Mesenchymal stem cell (in vitro differentiated cells and primary cell): ENCODE data around the gene DAP.

Source experiments
- DNase-seq: peaks from one replicate; pipeline ENCODE4 v3.0.0-alpha.2; 2013
- H2AFZ ChIP-seq: one replicate; pipeline ENCODE4 v1.6.1; 2013; ENCODE audit warnings: low read depth, mild to moderate bottlenecking, control low read depth, inconsistent platforms, low read length, moderate library complexity
- H2AK5ac ChIP-seq: 2 replicates; pipeline ENCODE4 v1.6.1; 2013; ENCODE audit warnings: low read length, moderate library complexity, mild to moderate bottlenecking, inconsistent platforms; ENCODE audit not compliant: severe bottlenecking
- H2BK120ac ChIP-seq: one replicate; pipeline ENCODE4 v1.6.1; 2013; ENCODE audit warnings: low read depth, mild to moderate bottlenecking, inconsistent platforms, low read length, moderate library complexity
- H2BK12ac ChIP-seq, 2 experiments: one replicate each; pipeline ENCODE4 v1.6.1; 2013; ENCODE audit warnings: inconsistent platforms in 2 of 2, low read length in 2 of 2, mild to moderate bottlenecking in 2 of 2, moderate library complexity in 2 of 2, control low read depth in 1 of 2
- H2BK15ac ChIP-seq: one replicate; pipeline ENCODE4 v1.6.1; 2013; ENCODE audit warnings: mild to moderate bottlenecking, low read depth, inconsistent platforms; ENCODE audit not compliant: poor library complexity, severe bottlenecking
- H2BK5ac ChIP-seq: 2 replicates; pipeline ENCODE4 v1.6.1; 2013; ENCODE audit warnings: low read depth, mild to moderate bottlenecking, low read length, control low read depth, inconsistent platforms; ENCODE audit not compliant: poor library complexity, severe bottlenecking
- H3K14ac ChIP-seq, 2 experiments: one replicate each; pipeline ENCODE4 v1.6.1; 2013; ENCODE audit warnings: inconsistent platforms in 2 of 2, low read length in 2 of 2, control low read depth in 1 of 2, mild to moderate bottlenecking in 1 of 2, moderate library complexity in 1 of 2
- H3K18ac ChIP-seq, 2 experiments: one replicate each; pipeline ENCODE4 v1.6.1; 2013; ENCODE audit warnings: inconsistent platforms in 2 of 2, low read length in 2 of 2, control low read depth in 1 of 2, low read depth in 1 of 2, mild to moderate bottlenecking in 1 of 2
- H3K23ac ChIP-seq, 2 experiments: one replicate each; pipeline ENCODE4 v1.6.1; 2013; ENCODE audit warnings: inconsistent platforms in 2 of 2, low read length in 2 of 2, mild to moderate bottlenecking in 2 of 2, moderate library complexity in 2 of 2, control low read depth in 1 of 2
- H3K27ac ChIP-seq: 2 replicates; pipeline ENCODE4 v1.5.1; 2013; ENCODE audit warnings: mild to moderate bottlenecking, moderate library complexity, low read length, control low read depth, inconsistent platforms; ENCODE audit not compliant: poor library complexity, severe bottlenecking
- H3K27me3 ChIP-seq, 2 experiments: 2 replicates each; pipeline versions ENCODE4 v1.6.1 to v1.7.0; 2013; ENCODE audit warnings: low read length in 2 of 2, mild to moderate bottlenecking in 2 of 2, moderate library complexity in 2 of 2, control low read depth in 1 of 2, inconsistent platforms in 1 of 2; ENCODE audit not compliant: control insufficient read depth in 1 of 2, insufficient read depth in 1 of 2
- H3K36me3 ChIP-seq, 2 experiments: 2 replicates each; pipeline versions ENCODE4 v1.6.1 to v1.7.0; 2013; ENCODE audit warnings: low read length in 2 of 2, control low read depth in 1 of 2, inconsistent platforms in 1 of 2, low read depth in 1 of 2, mild to moderate bottlenecking in 1 of 2; ENCODE audit not compliant: insufficient read depth in 2 of 2, control insufficient read depth in 1 of 2
- H3K4ac ChIP-seq, 2 experiments: one replicate each; pipeline ENCODE4 v1.6.1; 2013; ENCODE audit warnings: inconsistent platforms in 2 of 2, low read length in 2 of 2, mild to moderate bottlenecking in 2 of 2, moderate library complexity in 2 of 2, control low read depth in 1 of 2, low read depth in 1 of 2
- H3K4me1 ChIP-seq: 2 replicates; pipeline ENCODE4 v1.6.1; 2013; ENCODE audit warnings: low read depth, low read length, control low read depth; ENCODE audit not compliant: control insufficient read depth, insufficient read depth
- H3K4me2 ChIP-seq: 2 replicates; pipeline ENCODE4 v1.6.1; 2013; ENCODE audit warnings: low read length, mild to moderate bottlenecking, inconsistent platforms; ENCODE audit not compliant: poor library complexity, severe bottlenecking
- H3K4me3 ChIP-seq, 2 experiments: 2 replicates each; pipeline versions ENCODE4 v1.5.1 to v1.7.0; 2013; ENCODE audit warnings: low read length in 2 of 2, mild to moderate bottlenecking in 2 of 2, control low read depth in 1 of 2, low read depth in 1 of 2; ENCODE audit not compliant: insufficient read depth in 1 of 2
- H3K79me1 ChIP-seq: replicated peaks from 2 replicates; pipeline ENCODE4 v1.6.1; 2013; ENCODE audit warnings: mild to moderate bottlenecking, control low read depth, low read length, inconsistent platforms; ENCODE audit not compliant: poor library complexity, severe bottlenecking
- H3K9ac ChIP-seq: 2 replicates; pipeline ENCODE4 v1.7.0; 2013; ENCODE audit warnings: mild to moderate bottlenecking, low read length, moderate library complexity
- H3K9me3 ChIP-seq: 2 replicates; pipeline ENCODE4 v1.7.0; 2013; ENCODE audit warnings: mild to moderate bottlenecking, low read length; ENCODE audit not compliant: control insufficient read depth
- H4K8ac ChIP-seq: one replicate; pipeline ENCODE4 v1.6.1; 2013; ENCODE audit warnings: inconsistent platforms, mild to moderate bottlenecking, low read length, moderate library complexity
- H4K91ac ChIP-seq: one replicate; pipeline ENCODE4 v1.6.1; 2013; ENCODE audit warnings: mild to moderate bottlenecking, low read length, inconsistent platforms
- WGBS: methylation state at CpG from one replicate; pipeline ENCODE4 v1.1.7; 2013; ENCODE audit warnings: mixed read lengths; 5-methylcytosine and 5-hydroxymethylcytosine counted together

Gene DAP

DNA sequence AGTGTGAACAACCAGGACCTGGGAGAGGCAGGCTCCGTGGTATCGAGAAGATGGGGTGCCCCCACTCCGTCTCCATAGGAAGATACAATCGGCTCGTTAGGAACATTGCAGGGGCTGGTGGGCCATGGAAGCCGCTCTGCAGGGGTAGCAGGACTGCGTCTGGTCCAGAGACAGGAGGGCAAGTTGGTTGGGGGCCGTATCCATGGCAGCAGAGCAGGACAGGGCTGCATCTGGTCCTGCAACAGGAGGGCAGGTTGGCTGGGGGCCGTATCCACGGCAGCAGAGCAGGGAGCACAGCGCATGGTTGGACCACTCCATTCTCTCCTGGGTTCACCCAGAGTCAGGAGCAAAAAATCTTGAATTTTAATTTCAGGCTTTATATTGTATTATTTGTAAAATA is 99.0 kb downstream of the DAP start:
- Histone ChIP-seq H3K18ac (no peak overlapping the region), H2BK120ac (no peak overlapping the region), H4K8ac (no peak overlapping the region), H3K14ac (no peak overlapping the region), H4K91ac (no peak overlapping the region), H2BK5ac (no peak overlapping the region), H2AFZ (no peak overlapping the region), H3K79me1 (no peaks in the 10 kb centered on the region), H3K4me1 (peaks cover 5% of the 10 kb centered on the region), H3K9ac (no peak overlapping the region), H2BK12ac (no peak overlapping the region), H3K4me3 (no peak overlapping the region), H2BK15ac (no peak overlapping the region), H3K4ac (no peak overlapping the region), H3K27ac (no peak overlapping the region), H3K9me3 (no peaks in the 10 kb centered on the region), H3K23ac (no peak overlapping the region), H3K27me3 (peaks cover 0 to 30% of the 10 kb centered on the region in 2 experiments), H2AK5ac (no peak overlapping the region), H3K4me2 (no peak overlapping the region), H3K36me3 (no peaks in the 10 kb centered on the region)
- no peak for DNase-seq
- WGBS, result 89% methylated on average over 10 of the region's 11 CpGs

DNA sequence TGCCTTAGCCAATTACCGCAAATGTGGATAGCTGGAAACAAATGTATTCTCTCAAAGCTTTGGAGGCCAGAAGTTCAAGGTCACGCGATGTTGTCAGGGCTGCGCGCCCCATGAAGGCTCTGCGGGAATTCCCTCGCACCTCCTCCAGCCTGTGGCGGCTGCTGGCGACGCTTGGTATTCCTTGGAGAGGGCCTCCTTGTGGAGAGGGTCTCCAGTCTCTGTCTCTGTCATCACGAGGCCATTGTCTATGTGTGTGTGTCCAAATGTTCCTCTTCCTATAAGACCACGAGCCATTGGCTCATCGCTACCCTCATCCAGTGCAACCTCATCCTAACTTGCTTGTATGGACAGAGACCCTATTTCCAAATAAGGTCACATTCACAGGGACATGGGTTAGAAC is 99.6 kb downstream of the DAP start:
- no peak overlapping the region for H2BK15ac ChIP-seq
- H3K36me3 ChIP-seq, result peaks cover 0 to 2% of the 10 kb centered on the region in 2 experiments
- H3K9ac ChIP-seq, result no peak overlapping the region
- DNase-seq, result no peak
- H3K4me1 ChIP-seq, result peaks cover 6% of the 10 kb centered on the region
- peaks cover under 1% of the 10 kb centered on the region for H3K79me1 ChIP-seq
- H4K91ac ChIP-seq, result no peak overlapping the region
- H3K4me2 ChIP-seq, result no peak overlapping the region
- no peaks in the 10 kb centered on the region for H3K9me3 ChIP-seq
- no peak overlapping the region for H3K4ac ChIP-seq
- H2BK5ac ChIP-seq, result no peak overlapping the region
- H3K18ac ChIP-seq, result no peak overlapping the region
- no peak overlapping the region for H2AFZ ChIP-seq
- WGBS, result 97% methylated on average over 13 of the region's 13 CpGs
- no peak overlapping the region for H3K4me3 ChIP-seq
- H2BK12ac ChIP-seq, result no peak overlapping the region
- H3K27me3 ChIP-seq, result peaks cover 0 to 30% of the 10 kb centered on the region in 2 experiments
- H3K27ac ChIP-seq, result no peak overlapping the region
- H2BK120ac ChIP-seq, result no peak overlapping the region
- no peak overlapping the region for H2AK5ac ChIP-seq
- no peak overlapping the region for H4K8ac ChIP-seq
- H3K23ac ChIP-seq, result no peak overlapping the region
- H3K14ac ChIP-seq, result no peak overlapping the region

DNA sequence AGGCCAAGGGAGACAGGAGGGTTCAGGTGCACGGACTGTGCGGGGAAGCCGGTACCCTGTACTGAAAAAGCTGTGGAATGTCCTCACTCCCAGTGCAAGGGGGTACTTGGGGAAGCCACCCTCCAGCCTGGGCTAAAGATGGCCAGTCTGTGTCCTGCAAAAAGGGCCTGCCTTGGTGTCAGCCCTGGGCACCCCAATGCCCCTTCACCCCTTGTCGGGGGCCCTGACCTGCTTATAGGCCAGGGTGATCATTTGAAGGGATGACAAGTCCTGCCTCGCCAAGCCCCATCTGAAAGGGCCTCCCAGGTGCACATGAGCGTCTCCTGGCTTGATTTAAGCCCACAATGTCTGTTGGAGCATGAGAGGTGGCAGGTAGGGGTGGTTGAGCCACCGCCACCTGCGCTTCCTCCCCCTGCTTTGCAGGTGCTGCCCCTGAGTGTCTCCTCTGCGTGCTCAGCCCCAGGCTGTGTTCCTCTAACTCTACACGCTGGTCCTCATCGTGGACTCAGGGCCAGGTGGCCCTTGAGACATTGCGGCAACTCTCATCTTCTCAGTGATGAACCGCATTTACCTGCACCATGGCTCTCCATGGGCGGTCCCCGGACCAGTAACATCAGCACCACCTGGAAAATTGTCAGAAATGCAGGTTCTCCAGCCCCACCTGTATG is 100.2 kb downstream of the DAP start:
- Histone ChIP-seq H3K27ac (no peak overlapping the region), H2BK5ac (no peak overlapping the region), H3K18ac (no peak overlapping the region), H3K79me1 (peaks cover 3% of the 10 kb centered on the region), H3K4me3 (no peak overlapping the region), H2BK15ac (no peak overlapping the region), H2BK12ac (no peak overlapping the region), H3K9me3 (no peaks in the 10 kb centered on the region), H3K9ac (no peak overlapping the region), H3K14ac (no peak overlapping the region), H3K4me2 (no peak overlapping the region), H2BK120ac (no peak overlapping the region), H3K4ac (no peak overlapping the region), H4K8ac (no peak overlapping the region), H3K27me3 (peaks cover 0 to 30% of the 10 kb centered on the region in 2 experiments), H2AFZ (no peak overlapping the region), H2AK5ac (no peak overlapping the region), H4K91ac (no peak overlapping the region), H3K23ac (no peak overlapping the region), H3K36me3 (peaks cover 0 to 6% of the 10 kb centered on the region in 2 experiments), H3K4me1 (peaks cover 9% of the 10 kb centered on the region)
- no peak for DNase-seq
- 92% methylated on average over 15 of the region's 15 CpGs for WGBS

DNA sequence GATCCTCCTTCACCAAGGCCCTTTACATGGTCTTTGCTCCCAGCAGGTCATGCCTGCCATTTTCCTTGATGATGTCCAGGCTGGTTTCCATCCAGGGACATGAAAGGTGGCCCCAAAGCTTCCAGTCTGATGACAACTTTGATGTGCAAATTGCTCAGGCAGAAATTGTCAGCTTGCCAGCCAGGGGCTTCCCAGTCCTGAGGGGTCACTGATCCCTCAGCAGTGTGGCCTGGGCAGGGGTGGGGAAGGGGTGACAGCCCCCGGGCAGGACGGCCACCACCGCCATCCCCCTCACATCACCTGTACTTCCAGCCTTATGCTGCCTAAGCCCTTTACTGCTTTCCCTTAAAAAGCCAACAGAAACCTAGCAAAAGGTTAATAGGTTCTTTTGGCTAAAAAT is 100.9 kb downstream of the DAP start:
- no peak overlapping the region for H3K27ac ChIP-seq
- no peak overlapping the region for H2BK120ac ChIP-seq
- H2BK5ac ChIP-seq, result no peak overlapping the region
- H3K4me2 ChIP-seq, result no peak overlapping the region
- H3K14ac ChIP-seq, result no peak overlapping the region
- H3K36me3 ChIP-seq, result peaks cover 5 to 13% of the 10 kb centered on the region in 2 experiments
- H3K4me1 ChIP-seq, result peaks cover 9% of the 10 kb centered on the region
- no peak overlapping the region for H2AK5ac ChIP-seq
- H3K4me3 ChIP-seq, result no peak overlapping the region
- H3K9ac ChIP-seq, result no peak overlapping the region
- DNase-seq, result no peak
- no peak overlapping the region for H4K8ac ChIP-seq
- no peak overlapping the region for H3K4ac ChIP-seq
- no peak overlapping the region for H2BK15ac ChIP-seq
- WGBS, result no CpG with 5 or more reads among the region's 3 CpGs
- no peaks in the 10 kb centered on the region for H3K9me3 ChIP-seq
- no peak overlapping the region for H3K18ac ChIP-seq
- no peak overlapping the region for H4K91ac ChIP-seq
- no peak overlapping the region for H2BK12ac ChIP-seq
- no peak overlapping the region for H2AFZ ChIP-seq
- H3K23ac ChIP-seq, result no peak overlapping the region
- peaks cover 0 to 27% of the 10 kb centered on the region in 2 experiments for H3K27me3 ChIP-seq
- peaks cover 3% of the 10 kb centered on the region for H3K79me1 ChIP-seq
